Airway epithelial cell (primary cell): ENCODE results near the gene ACOD1. TPM values are rescaled to one million over a fixed set of nuclear protein-coding genes. Genes with fewer than 3 reads are reported as not detected.

ENCODE experiments used
- total RNA-seq: library from RNA; depleted of rRNA; stranded (reverse); fragments of >200 nt; gene quantifications from 2 replicates; pipeline ENCODE4 v1.2.3, GENCODE V29; 2015

ACOD1 gene
- 0.14 TPM in 1 of 2 replicates, not detected in the other for total RNA-seq

GRCh38 chr13:76948149-76948548 lies at the start of gene ACOD1:
Gene ACOD1, plus strand, starts transcription at chr13:76948511. Its CDS starts 48 bp downstream, at chr13:76948559.

GRCh38 chr13:76991796-76992547 lies 43.7 kb downstream of the ACOD1 start, which contains the start of gene CLN5:
Gene CLN5, plus strand, starts transcription at chr13:76992081. Its CDS starts 18 bp downstream, at chr13:76992099.

Other genes starting within 250 kb of the ACOD1 start
- gene KCTD12, start 62.1 kb upstream of the ACOD1 start, total RNA-seq, result 20.7 and 25.5 TPM in 2 replicates
- gene CLN5, start 43.6 kb downstream of the ACOD1 start, total RNA-seq, result 17.3 and 19.0 TPM in 2 replicates
- gene FBXL3, start 78.6 kb downstream of the ACOD1 start, total RNA-seq, result 28.5 and 36.8 TPM in 2 replicates